ACHN (cell line): ENCODE measurements around the gene SLCO3A1.

ENCODE experiments used
- DNase-seq: peaks from one replicate; pipeline ENCODE4 v3.0.0-alpha.2; 2015
- in situ Hi-C: cut with HindIII; loops from 2 replicates; pipeline ENCODE4 v1.10.0; 2017; ENCODE audit warnings: low sequenced_read_pairs, low pct_ligation_motif_present, low pct_unique_long_range_greater_than_20kb

Gene SLCO3A1

GRCh38 chr15:92111751-92112150 lies 258.2 kb downstream of the SLCO3A1 start:
- no peak for DNase-seq
- in situ Hi-C loops: no loop called here

GRCh38 chr15:92112180-92112579 lies 258.7 kb downstream of the SLCO3A1 start:
- in situ Hi-C loops: no loop called here
- DNase-seq: no peak

DNA sequence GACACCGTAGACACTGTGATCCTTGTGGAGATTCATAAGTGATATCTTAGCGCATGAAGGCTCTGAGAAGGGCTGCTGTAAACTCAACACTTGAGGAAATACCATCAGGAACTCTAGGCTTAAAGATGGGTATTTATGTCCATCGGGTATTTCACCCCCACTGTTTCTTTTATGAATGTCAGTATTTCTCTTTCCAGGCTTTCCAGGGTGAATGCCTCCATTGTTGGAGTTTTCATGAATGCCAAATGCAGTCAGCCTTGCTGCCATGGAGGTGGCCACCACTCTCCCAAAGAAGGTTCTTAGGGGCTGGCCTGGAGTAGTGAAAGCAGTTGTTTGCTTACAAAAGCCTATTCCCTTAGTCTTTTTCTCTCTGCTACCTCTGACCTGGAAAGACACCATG lies 259.2 kb downstream of the SLCO3A1 start:
- no peak for DNase-seq
- in situ Hi-C loops: no loop called here

GRCh38 chr15:92113832-92114231 lies 260.3 kb downstream of the SLCO3A1 start:
- DNase-seq: no peak
- in situ Hi-C loops: no loop called here

DNA sequence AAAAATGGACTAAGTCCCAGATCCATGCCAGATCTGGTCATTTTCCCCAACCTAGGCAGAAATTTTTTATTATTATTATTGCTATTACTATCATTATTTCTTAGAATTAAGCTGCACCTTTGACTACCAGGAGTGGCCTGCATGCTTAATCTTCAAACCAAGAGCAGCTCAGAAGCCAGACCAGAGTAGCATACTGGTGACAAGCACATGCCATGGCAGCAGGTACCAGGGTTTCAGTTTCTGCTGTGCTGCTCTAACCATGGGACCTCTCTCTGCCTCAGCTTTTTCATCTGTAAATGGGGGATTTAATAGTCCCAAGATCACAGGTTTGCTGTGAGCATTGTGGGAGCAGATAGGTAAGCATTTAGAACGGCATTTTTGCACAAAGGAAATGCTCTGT lies 262.3 kb downstream of the SLCO3A1 start:
- DNase-seq: no peak
- in situ Hi-C loops: no loop called here

DNA sequence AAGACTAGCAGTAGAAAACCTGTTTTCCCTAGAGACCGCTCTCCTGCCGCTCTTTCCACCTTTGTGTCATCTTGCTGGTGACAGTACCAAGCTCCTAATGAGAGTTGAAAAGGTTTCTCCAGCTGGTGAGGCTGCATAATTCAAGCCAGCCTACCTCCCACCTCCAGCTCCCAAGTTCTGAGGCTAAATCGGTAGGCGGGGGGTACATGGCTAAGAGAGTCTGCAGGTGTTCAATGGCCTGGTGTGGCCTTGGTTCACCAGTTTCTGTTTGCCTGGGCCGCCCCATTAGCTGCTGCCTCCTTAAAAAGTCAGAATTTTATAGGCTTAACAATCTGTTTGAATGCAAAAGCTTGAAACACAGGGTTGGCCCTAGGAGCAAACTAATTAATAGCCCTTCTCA lies 262.8 kb downstream of the SLCO3A1 start:
- no peak for DNase-seq
- in situ Hi-C loops: no loop called here

DNA sequence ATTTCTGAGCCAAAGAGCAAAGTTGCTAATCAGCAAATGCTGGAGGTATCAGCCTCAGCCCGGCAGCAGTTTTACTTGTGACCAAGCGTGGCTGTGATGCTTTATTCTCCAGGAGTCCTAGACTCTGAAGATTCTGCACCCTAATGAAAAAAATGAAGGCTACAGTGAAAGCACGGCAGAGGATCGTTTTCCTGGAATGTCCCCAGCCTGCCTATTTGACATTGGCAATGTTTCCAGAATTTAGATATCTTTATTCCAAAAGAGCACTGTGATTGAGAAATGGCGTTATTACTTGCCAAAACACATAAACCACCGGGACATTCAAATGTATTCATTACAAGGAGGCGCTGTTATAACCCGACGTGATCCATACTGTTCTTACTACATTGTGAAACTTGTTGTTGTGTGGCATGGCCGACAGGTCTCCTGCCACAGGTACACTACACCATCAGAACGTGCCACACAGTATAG lies 263.8 kb downstream of the SLCO3A1 start:
- in situ Hi-C loops: no loop called here
- no peak for DNase-seq

- DNase-seq: no peak
- in situ Hi-C loops: no loop called here
Measured at GRCh38 chr15:92118162-92118935, 264.8 kb downstream of the SLCO3A1 start.

DNA sequence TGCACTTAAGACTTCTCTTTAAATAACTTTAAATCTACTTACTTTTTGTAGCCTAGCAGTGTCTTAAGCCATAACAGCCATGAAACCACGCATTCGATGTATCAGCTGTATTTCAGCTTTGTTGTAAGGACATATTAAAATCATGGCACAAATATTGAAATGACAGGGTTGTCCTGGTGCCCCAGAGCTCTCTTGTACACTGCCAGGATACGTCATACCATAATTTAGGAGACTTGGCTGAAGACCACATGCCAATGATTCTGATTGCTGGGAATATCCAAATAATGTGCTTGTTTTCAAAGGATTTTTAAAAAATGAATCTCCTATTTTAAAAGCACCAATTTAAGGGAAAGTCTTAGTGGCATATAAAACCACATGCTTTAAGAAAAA lies 265.4 kb downstream of the SLCO3A1 start:
- in situ Hi-C loops: no loop called here
- no peak for DNase-seq

DNA sequence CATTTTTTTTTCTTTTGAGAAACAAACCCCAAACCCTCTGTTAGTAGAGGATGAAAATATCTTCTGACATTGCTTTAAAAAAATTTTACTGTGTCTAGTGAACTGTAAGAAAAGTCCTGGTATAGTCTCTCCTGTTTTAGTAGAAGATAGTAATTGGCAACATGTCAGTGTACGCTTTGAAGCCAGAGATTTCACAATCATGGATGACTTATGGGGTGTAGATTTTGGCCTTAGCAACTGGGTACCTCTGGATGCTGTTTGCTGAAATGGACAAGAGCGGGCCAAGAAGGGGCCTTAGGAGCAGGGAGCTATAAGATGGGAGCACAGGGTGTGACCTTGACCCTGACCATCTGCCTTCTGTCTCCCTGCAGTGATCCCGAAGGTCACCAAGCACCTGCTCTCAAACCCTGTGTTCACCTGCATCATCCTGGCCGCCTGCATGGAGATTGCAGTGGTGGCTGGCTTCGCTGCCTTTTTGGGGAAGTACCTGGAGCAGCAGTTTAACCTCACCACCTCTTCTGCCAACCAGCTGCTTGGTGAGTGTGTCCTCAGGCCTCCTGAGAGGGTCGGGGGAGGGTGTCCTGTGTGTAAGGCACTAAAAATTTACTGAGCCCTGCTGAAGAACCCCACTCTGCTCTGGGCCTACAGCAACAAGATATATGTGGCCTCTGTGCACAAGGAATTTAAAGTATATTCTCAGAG lies 266.7 kb downstream of the SLCO3A1 start:
- in situ Hi-C loops: no loop called here
- no peak for DNase-seq

DNA sequence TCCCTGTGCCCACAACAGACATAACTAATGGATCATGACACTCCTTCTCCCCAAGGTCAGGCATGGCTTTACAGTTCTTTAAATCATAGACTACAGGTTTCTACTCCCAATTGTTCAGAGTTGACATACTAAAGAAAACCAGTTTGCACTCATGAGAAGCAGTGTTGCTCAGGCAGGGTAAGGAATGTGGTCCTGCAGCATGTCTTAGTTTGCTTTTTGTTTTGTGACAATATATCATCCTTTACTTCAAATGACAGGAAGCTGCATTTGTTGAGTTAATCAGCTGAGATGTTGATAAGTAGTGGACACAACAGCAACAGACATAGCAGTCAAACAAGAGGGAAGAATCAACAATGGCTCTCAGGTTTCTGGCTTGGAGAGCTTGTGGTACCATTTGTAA lies 267.5 kb downstream of the SLCO3A1 start:
- in situ Hi-C loops: no loop called here
- no peak for DNase-seq

DNA sequence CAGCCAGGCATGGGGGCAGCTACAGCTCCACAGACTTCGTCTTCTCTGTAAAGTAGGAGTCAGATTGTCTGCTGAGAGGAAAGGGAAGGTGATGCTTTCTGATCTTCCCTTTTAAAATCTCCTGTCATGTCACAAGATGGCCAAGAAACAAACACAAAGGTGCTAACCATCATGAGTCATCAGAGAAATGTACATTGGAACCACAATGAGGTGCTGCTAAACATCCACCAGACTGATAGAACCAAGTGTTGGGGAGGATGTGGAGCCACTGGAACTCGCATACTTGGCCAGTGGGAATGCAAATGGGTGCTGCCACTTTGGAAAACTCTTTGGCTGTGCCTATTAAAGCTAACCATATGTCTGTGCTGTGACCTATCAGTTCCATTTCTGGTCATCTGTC lies 268.8 kb downstream of the SLCO3A1 start:
- no peak for DNase-seq
- in situ Hi-C loops: no loop called here

DNA sequence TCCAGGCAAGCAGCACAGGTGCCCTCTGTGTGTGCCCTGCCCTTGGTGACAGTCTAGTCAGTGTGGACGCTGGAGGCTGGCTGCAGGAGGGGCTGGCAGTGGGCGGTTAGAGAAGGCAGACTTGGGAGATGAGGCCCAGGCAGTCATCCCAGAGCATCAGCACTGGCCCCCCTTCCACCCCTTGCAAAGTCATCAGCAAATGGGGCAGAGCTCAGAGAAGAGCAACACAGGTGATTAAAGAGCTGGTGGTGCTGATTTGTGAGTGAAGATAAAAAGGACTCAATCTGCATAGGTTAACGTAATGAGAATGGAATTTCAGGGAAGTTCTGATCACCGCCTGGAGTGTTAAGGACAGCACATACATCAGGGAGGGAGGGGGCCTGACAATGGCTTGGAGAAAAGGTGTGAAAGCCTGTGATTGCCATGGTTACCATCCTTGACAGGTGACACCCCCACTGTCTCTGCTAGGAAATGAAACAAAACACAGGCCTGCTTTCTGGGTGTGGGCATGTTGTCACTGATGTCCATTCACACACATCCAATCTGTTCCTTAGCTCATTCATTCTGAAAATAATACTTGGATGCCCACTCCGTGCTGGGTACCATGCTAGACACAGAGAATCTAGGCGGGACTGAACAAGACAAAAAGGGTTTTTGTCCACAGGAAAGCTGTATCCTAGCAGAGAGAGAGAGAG lies 270.6 kb downstream of the SLCO3A1 start:
- in situ Hi-C loops: no loop called here
- no peak for DNase-seq

DNA sequence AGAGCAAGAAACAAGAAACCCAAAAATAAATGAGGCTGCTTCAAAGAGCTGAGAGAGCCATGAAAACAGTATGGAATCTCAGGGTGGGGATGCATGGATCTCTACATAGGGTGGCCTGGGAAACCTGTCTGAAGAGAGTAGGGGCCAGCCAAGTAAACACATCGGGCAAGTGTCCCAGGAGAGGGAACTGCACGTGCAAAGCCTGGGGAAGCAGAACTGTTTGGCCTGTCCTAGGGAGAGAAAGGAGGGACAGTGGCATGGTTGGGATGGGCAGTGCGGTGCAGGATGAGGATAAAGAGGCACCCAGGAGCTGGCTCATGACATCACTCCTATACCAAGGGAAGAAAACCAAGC lies 271.1 kb downstream of the SLCO3A1 start:
- no peak for DNase-seq
- in situ Hi-C loops: no loop called here

DNA sequence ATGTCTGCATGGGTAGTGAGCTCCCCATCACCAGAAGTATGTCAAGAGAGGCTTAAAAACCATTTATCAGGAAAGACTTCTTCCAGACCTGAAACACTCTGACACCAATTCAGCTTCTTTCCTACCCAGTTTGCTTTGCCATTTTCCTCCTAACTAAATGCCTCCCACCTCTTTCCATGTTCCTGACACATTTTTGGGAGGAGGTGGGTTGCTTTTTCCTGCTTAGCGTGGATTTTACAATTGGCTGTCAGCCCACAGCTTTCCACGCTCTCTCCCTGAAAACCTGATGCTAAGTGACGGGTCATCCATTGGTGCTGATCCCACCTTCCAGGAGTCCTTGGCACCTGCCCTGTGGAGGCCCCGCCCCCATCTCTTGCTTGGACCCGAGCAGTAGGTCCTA lies 275.3 kb downstream of the SLCO3A1 start:
- in situ Hi-C loops: no loop called here
- DNase-seq: no peak

DNA sequence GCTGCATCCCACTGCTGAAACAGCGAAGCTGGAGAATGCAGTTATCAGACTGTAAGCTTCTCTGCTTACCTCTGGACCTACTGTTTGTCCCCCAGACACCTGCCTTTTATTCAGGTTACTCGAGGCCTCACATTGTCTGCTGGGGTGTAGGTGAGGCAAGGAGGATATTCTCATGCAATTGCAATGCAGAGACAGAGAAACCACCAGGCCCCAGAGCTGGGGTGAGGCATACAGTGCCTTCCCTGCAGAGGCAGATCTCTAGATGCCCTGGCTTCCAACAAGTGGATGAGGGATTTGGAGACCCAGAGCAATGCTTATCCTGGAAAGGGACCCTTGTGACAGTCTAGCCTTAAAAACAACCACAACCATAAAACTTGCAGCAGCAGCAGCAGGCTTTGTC lies 276.7 kb downstream of the SLCO3A1 start:
- in situ Hi-C loops: no loop called here
- no peak for DNase-seq

GRCh38 chr15:92130906-92131305 lies 277.4 kb downstream of the SLCO3A1 start:
- in situ Hi-C loops: no loop called here
- no peak for DNase-seq

DNA sequence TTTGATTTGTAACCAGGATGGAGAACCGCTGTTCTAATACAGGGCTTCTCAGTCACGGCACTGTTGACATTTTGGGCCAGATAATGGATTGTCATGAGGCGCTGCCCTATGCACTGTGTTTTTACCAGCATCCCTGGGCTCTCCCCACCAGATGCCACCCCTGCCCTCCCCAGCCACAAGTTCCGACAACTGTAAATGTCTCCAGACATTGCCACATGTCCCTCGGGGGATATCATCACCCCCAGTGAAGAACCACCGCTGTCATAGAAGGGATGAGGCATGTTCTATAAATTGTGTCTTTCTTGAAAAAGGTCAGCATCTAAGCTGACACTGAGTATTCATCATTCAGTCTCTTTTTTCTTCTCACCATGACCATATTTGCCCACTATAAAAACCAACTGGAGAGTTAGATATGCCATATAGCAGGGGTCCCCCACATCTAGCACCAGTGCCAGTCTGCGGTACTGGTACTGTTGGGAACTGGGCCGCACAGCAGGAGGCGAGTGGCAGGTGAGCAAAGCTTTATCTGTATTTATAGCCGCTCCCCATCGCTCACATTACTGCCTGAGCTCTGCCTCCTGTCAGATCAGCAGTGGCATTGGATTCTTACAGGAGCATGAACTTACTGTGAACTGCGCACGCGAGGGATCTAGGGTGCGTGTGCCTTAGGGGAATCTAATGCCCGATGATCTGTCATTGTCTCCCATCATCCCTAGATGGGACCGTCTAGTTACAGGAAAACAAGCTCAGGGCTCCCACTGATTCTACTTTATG lies 279.7 kb downstream of the SLCO3A1 start:
- in situ Hi-C loops: no loop called here
- no peak for DNase-seq

DNA sequence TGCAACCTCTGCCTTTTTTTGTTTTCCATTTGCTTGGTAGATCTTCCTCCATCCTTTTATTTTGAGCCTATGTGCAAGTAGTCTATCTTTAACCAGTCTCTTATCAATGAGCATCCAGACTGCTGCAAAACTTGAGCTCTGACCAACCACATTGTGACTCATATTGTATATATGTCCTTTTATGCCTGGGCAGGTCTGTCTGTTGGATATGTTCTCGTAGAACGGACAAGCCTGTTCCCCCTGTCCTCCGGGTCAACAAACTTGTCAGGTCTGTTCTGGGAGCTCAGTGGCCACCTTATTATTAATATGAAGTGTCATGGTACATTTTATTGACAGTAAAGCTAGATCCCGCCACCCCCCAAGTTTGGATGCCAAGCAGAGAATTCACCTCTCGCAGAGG lies 287.3 kb downstream of the SLCO3A1 start:
- in situ Hi-C loops: no loop called here
- no peak for DNase-seq
